ENCODE data around the gene HDGFL2.

DNA sequence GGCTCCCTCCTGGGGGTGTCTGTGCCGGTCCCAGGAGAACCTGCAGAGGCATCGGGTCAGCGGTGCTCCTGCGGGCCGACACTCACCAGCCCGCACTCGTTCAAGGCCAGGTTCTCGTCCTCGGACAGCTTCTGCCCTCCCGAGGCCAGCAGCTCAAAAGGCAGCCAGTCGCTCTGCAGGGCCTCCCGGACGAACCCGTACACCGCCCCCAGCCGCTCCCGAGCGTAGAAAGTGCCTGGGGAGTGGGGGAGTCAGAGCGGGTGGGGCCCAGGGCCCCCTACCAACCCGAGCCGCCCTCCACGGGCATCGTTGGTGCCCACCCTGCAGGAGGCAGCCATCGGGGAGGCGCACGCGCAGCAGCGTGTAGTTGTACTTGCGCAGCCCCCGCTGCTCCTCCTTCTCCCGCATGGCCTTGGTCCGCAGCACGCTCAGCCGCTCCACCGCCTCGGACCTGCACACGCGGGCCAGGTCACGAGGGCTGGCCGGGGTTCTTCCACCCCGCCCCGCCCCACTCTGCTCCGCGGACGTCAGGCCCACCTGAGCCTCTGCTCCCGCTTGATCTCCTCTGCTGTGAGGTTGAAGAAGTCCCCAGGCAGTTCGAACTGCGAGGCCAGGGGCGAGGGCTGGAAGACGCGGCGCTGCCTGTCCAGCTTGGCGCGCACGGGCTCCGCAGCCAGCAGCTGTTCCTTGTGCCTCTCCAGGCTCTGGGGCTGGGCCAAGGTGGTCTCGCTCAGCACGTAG is 26.0 kb upstream of the HDGFL2 start:
- TF ChIP-seq POLR2AphosphoS5 (IDR thresholded peaks at IDR 0.05; ENCODE audit: borderline replicate concordance, low read depth, low read length) (peak; percentile 8; the same call in 1 of the 2 replicates), EZH2 (IDR thresholded peaks at IDR 0.05) (no peak)

Data from SK-N-MC (cell line).